Keratinocyte (primary cell): Measurements from ENCODE around the gene HELLS.

Source experiments
- CTCF ChIP-seq, 3 experiments: IDR thresholded peaks in 1 of 3; conservative IDR thresholded peaks in 1 of 3; optimal IDR thresholded peaks in 1 of 3; 2 replicates in 2 of 3; 3 replicates in 1 of 3; pipeline versions ENCODE3 to v1.5.1; 2011; ENCODE audit warnings: low read length in 3 of 3, mild to moderate bottlenecking in 3 of 3, moderate library complexity in 2 of 3, control low read depth in 1 of 3, inconsistent platforms in 1 of 3; ENCODE audit not compliant: insufficient read depth in 2 of 3; ENCODE audit errors: extremely low read depth in 1 of 3
- EZH2 ChIP-seq: IDR thresholded peaks from one replicate; pipeline ENCODE4 v1.6.1; 2012; ENCODE audit warnings: inconsistent platforms, mild to moderate bottlenecking, low read length, moderate library complexity

GRCh38 chr10:94602729-94603515, 57.3 kb downstream of the HELLS start:
- no peak for TF ChIP-seq CTCF (optimal IDR thresholded peaks at IDR 0.05 in 1 of 3, IDR thresholded peaks at IDR 0.05 in 1 of 3, conservative IDR thresholded peaks at IDR 0.05 in 1 of 3; ENCODE audit: extremely low read depth in 1 of 3, insufficient read depth in 2 of 3, low read length in 3 of 3)
- no peak for TF ChIP-seq EZH2
